ENCODE data around the gene MID1IP1. TPM values are rescaled to one million over a fixed set of nuclear protein-coding genes. Genes with fewer than 3 reads are reported as not detected.
A peak's percentile ranks its signal among the peaks of the same experiment; 100 is the strongest.

The MID1IP1 gene
- total RNA-seq, 1 donor from 2014 or later, result 52.9 TPM

DNA sequence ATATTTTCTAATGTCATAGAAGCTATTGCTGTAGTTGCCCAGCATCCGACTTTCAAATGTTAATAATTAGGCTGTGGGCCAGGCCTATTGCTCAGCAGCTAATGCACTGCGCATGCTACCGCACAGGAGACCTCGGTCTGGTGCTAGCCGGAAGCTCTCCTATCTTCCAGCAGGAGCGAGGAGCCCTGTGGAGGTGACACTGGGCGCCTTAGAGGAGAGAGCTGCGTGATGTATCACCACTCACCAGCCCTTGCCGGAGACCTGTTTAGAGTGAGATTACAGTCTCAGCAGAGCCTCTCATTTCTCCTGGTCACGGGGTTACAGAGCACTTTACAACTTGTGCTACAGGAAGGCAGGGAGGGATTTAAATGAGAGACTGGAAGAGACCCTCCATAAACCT lies 31.1 kb upstream of the MID1IP1 start:
- peaks cover 2% of the 10 kb centered on the region for H3K9me3 Mint-ChIP-seq
- no peaks in the 10 kb centered on the region for H3K36me3 Mint-ChIP-seq (ENCODE audit: low read depth)

DNA sequence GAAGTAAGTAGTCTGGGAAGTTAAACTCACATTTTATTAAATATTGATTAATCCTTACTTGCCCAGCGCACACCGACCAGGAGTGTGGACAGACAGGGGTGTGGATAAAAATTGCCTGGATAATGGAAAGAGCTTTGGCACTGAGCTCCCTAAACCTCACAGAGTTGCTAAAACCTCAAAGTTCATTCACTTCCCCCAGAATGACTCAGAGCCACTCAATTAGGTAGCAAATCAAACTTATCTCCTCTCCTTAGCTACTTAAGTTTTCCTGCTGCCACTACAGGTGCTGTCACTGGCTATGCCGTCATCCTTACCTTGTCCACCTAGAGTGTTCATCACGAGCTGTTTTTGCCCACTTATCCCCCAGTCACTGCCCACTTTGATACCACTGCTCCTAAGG lies 27.0 kb upstream of the MID1IP1 start:
- Mint-ChIP-seq H3K36me3 (ENCODE audit: low read depth) (no peaks in the 10 kb centered on the region), H3K4me3 (no peak overlapping the region), H3K27ac (ENCODE audit: unreplicated experiment) (no peak overlapping the region), H3K9me3 (peaks cover 2% of the 10 kb centered on the region), H3K27me3 (ENCODE audit: low read depth) (no peaks in the 10 kb centered on the region), H3K4me1 (no peaks in the 10 kb centered on the region)
- no peak for DNase-seq (ENCODE audit: low read depth, low spot score)
- TF ChIP-seq, protein P1, sequence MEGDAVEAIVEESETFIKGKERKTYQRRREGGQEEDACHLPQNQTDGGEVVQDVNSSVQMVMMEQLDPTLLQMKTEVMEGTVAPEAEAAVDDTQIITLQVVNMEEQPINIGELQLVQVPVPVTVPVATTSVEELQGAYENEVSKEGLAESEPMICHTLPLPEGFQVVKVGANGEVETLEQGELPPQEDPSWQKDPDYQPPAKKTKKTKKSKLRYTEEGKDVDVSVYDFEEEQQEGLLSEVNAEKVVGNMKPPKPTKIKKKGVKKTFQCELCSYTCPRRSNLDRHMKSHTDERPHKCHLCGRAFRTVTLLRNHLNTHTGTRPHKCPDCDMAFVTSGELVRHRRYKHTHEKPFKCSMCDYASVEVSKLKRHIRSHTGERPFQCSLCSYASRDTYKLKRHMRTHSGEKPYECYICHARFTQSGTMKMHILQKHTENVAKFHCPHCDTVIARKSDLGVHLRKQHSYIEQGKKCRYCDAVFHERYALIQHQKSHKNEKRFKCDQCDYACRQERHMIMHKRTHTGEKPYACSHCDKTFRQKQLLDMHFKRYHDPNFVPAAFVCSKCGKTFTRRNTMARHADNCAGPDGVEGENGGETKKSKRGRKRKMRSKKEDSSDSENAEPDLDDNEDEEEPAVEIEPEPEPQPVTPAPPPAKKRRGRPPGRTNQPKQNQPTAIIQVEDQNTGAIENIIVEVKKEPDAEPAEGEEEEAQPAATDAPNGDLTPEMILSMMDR (conservative IDR thresholded peaks at IDR 0.05), result no peak

More for the DNA sequence above, 31.1 kb upstream of the MID1IP1 start:
- H3K27ac Mint-ChIP-seq (ENCODE audit: unreplicated experiment), result no peak overlapping the region
- no peaks in the 10 kb centered on the region for H3K4me1 Mint-ChIP-seq
- DNase-seq (ENCODE audit: low read depth, low spot score), result no peak
- no peak overlapping the region for H3K4me3 Mint-ChIP-seq
- no peaks in the 10 kb centered on the region for H3K27me3 Mint-ChIP-seq (ENCODE audit: low read depth)
- TF ChIP-seq, protein P1 (conservative IDR thresholded peaks at IDR 0.05), result no peak

DNA sequence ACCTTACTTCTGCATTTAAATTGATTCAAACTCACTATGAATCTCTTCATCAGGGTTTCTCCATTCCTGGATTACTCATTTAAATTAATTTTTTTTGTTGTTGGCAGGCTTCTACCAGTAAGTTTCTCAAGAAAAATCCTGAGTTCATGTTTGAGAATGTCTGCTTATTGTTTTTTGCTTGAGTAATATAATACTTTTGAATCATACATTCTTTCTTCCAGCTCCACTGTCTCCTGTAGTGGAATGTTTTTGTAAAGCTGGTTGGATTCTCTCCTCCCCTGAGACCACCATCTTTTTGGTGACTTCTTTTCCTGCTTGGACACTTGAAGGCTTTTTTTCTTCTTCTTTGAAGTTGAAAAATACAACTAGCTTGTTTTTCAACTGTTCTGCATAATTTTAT lies 4.3 kb upstream of the MID1IP1 start:
- Mint-ChIP-seq H3K4me3 (no peak overlapping the region), H3K27me3 (ENCODE audit: low read depth) (no peaks in the 10 kb centered on the region), H3K36me3 (ENCODE audit: low read depth) (peaks cover 10% of the 10 kb centered on the region), H3K27ac (ENCODE audit: unreplicated experiment) (no peak overlapping the region), H3K9me3 (peaks cover 3% of the 10 kb centered on the region), H3K4me1 (peaks cover 8% of the 10 kb centered on the region)
- no peak for DNase-seq (ENCODE audit: low read depth, low spot score)
- TF ChIP-seq, protein P1 (conservative IDR thresholded peaks at IDR 0.05), result no peak

DNA sequence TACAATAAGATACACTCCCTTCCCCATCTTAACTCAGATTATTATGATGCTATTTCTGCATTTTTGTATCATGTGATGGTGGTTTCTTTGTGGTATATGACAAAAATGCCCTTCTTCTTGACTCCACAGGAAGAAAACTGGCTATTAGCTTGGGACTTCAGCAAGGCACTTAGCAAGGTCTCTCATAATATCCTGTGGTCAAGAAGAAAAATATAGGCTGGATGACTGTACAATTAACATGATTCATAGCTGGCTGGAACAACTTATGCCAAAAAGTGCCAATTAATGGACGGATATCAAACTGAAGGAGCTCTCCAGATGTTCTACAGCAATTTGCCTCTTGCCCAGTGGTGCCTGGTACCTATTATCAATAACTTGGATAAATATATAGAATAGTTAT lies 2.3 kb upstream of the MID1IP1 start:
- no peak for DNase-seq (ENCODE audit: low read depth, low spot score)
- Mint-ChIP-seq H3K27ac (ENCODE audit: unreplicated experiment) (no peak overlapping the region), H3K27me3 (ENCODE audit: low read depth) (no peaks in the 10 kb centered on the region), H3K36me3 (ENCODE audit: low read depth) (peaks cover 10% of the 10 kb centered on the region), H3K9me3 (peaks cover 3% of the 10 kb centered on the region), H3K4me1 (peaks cover 19% of the 10 kb centered on the region), H3K4me3 (no peak overlapping the region)
- TF ChIP-seq, protein P1 (conservative IDR thresholded peaks at IDR 0.05), result no peak

DNA sequence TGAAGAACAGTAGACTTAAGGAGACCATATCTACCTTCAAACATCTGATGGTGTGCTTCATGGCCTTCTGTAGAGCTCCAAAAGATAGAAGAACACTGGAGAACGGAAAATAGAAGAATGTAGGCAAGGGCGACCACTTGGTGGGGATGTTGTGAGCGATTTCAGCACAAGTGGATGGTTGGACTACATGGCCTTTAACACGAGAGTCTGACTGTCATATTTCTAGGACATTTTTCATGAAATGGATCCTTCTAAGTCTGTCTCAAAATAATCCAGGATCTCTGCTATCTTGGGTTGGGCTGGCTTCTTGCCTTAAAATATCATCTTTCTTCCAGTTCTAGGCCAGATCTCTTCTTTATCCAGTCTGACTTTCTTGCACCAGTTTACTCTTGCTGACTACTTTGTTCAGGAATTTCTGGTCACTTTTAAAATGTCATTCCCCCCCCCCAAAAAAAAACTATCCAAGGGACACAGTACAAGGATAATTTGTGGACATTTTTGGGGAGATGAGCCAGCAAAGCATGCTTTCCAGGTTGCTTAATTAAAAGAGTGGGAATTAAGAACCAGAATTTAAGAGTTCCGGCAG lies 1.2 kb upstream of the MID1IP1 start:
- Mint-ChIP-seq H3K4me1 (peaks cover 19% of the 10 kb centered on the region), H3K9me3 (peaks cover 3% of the 10 kb centered on the region), H3K27ac (ENCODE audit: unreplicated experiment) (no peak overlapping the region), H3K36me3 (ENCODE audit: low read depth) (peaks cover 13% of the 10 kb centered on the region), H3K4me3 (peak overlapping the region; percentile 50), H3K27me3 (ENCODE audit: low read depth) (no peaks in the 10 kb centered on the region)
- no peak for DNase-seq (ENCODE audit: low read depth, low spot score)
- TF ChIP-seq, protein P1 (conservative IDR thresholded peaks at IDR 0.05), result no peak

Data from neural crest cell (in vitro differentiated cells).